GM18502 (cell line): ENCODE measurements around the gene TMCC1.
"Not testable (repeated sequence)": the region's sequence is repeated elsewhere in the genome, so short reads cannot be mapped to it uniquely, and the experiment has no call there.

Experiments used
- ATAC-seq: cut with Tn5 transposase; IDR thresholded peaks from one replicate; pipeline ENCODE4 v1.9.1; 2021; ENCODE audit warnings: mild to moderate bottlenecking; ENCODE audit not compliant: unreplicated experiment, poor library complexity

Gene TMCC1

DNA sequence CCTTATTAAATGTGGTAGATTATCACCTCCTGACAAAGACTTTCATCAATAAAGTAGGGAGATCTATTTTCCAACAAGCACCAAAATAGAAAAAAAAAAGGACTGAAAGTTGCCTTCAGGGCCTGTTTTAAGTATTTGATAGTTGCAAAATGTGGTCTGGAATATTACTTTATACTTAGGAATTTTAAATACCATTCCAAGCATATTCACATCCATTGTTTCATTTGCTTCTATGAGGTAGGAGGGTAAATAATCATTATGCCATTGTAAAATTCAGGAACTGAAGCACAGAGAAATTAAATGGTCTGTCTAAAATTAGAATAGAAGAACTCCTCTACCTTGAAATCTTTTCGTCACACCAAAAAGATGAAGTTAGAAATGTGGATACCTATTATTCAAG, 110.0 kb downstream of the TMCC1 start:
- no peak for ATAC-seq

DNA sequence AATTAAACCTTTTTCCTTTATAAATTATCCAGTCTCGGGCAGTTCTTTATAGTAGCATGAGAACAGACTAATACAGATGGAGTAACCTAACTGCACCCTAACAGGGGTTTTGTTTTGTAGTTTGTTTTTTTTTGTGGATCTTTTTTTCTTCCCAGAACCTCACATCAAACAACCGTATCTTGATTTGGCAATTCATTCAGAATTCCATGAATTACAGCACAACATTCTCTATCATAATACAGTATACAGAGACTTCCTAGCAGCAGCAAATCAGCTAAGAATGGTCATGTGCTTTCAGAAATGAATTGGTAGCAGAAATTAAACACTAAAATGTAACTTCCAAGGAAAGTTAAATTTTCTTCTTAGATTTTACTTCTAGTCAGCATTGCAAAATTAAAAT, 114.6 kb downstream of the TMCC1 start:
- ATAC-seq = no peak

DNA sequence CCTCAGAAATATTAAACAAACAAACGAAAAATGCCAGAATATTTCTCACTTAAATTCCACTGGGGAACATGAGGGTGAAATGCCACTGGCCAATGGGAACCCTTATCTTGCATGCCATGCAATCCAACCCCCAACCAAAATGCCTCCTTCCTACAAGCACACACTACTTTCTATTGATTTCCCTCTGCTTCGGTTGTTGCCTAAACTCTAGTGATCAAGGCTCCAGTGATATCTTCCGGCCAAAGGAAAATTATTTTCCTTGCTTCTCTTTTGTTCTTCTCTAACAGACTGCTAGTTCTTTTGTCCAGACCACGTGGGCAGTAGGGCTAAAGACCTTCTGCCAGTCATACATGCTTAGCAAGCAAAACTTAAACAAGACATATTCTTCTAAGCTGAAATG, 115.7 kb downstream of the TMCC1 start:
- ATAC-seq = no peak

DNA sequence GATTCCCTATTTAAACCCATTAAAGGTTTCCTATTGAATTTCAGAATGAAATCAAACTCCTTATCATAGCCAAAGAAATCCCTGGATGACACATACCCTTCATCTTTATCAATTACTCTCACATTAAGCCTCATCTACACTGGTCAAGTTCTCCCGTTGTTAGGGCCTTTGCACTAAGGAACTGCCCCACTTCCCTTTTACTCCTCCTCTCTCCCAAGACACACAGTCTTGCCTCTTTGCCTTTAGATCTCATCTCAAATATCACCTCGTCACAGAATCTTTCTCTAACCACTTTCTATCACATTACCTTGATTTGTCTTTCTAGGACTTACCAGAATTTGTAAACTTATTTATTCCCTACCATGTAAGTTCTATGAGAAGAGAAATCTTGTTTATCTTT, 117.6 kb downstream of the TMCC1 start:
- ATAC-seq = no peak

DNA sequence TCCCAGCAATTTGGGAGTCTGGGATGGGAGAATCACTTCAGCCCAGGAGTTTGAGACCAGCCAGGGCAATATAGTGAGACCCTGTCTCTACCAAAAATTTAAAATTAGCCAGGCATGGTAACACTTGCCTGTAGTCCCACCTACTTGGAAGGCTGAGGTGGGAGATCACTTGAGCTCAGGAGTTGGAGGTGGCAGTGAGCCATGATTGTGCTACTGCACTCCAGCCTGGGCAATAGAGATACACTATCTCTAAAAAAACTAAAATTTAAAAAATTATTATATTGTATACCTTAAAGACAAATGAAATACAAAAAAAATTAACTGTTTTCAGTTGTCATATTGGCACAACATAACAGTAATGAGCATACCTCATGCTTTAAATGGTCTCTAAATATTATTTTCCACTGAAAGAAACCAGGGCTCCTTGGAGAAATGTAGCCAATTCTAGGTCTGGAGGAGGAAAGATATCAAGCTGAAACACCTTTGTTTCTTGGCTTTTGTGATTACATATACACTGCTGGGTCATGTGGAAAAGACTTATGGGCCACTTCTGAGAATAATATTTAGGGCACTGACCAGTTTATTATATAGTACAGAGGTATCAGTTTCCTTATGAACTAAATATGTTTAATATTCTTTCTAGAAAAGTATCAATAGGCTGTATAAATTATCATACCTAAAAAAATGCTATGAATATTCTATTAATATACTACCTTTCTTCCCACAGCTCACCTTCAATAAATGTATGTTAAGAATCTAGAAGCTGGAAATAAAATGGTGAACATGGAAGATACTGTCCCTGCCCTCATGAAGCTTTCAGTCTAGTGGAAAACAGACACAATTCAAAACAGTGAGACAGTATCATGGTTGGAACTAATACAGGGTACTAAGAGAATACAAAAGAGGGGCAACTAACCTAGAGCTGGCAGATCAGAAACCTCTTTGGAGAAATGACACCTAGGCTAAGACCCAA, 119.5 kb downstream of the TMCC1 start:
- no peak for ATAC-seq

DNA sequence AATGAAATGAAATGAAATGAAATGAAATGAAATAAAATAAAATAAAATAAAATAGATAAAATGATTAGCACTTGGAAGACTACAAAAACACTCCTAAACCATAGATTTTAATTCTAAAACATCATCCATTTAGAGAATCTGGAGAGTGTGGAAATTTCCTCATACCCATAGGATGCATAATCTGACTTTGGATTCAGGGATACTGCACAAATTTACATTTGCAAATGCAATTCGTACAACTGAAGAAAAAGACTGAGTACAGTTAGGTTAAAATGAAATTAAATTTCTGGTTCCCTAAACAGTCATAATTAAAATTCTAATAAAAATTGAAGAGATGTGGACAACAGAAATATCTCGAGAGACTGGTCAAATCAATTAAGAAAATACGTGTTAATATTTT, 122.9 kb downstream of the TMCC1 start:
- ATAC-seq = no peak

DNA sequence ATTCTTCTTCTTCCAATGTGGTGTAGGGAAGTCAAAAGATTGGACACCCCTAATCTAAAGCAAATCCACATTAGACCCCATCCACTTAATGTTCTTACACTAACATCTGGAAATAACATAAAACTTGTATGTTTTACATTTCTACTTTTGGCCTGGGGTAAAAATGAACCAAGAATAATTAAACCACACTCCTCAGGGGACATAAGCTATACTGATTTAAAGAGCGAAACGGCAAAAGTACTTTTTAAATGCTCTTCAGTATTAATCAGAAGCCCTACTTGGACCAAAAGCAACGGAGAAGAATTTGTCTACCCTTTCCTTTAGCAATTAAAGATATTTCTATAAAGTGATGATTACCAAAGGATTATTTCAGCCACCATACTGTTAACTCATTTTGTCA, 123.9 kb downstream of the TMCC1 start:
- ATAC-seq = no peak

DNA sequence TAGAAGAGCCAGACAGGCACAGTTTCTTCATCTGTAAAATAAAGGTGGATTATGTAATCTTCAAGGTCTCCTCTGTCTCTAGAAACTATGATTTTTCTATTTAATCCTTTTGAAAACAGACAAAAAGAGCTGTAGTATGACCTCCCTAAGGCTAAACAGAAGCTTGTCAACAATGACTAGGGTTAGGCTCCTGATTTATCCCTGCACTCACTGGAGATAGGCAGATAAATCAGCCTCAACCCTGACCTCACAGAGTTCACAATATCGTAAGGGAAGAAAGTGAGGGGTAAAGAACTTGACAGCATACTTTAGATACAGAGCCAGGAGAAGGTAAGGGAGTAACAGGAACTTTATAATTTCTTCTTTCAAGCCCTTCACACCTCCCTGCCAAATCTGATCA, 124.8 kb downstream of the TMCC1 start:
- no peak for ATAC-seq

DNA sequence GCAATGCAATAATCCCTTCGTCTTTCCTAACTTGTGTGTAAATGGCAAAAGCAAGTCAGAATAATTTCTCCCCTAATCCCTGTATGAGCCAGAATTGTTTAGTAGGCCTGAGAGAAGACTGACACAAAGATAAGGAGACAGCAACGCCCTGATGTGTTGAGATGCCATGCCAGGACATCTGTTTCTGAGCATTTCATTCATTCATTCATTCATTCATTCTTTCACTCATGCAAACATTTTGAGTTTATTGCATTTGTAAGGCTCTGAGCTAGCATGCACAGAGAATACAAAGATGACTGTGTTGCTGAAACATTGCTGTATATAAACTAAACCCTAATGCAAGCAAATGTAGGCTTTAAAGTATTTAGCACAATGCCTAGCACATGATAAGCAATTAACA, 127.4 kb downstream of the TMCC1 start:
- no peak for ATAC-seq

DNA sequence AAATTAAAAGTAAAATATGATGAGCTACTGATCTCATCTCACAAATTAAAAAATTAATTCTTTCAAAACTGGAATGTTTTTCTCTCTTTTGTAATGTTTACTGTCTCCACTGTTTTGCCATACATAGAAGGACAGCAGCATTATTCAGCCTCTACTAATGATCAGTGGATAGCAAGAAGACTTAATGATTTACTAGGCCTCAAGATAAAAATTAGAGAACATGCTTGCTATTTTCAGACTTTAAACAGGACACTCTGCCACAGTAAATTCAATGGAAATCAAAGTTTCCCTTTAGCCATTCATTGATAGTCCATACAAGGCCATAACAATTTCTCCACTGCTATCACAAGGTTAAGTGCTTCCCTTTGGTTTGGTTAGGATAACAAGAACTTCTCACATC, 129.4 kb downstream of the TMCC1 start:
- no peak for ATAC-seq

DNA sequence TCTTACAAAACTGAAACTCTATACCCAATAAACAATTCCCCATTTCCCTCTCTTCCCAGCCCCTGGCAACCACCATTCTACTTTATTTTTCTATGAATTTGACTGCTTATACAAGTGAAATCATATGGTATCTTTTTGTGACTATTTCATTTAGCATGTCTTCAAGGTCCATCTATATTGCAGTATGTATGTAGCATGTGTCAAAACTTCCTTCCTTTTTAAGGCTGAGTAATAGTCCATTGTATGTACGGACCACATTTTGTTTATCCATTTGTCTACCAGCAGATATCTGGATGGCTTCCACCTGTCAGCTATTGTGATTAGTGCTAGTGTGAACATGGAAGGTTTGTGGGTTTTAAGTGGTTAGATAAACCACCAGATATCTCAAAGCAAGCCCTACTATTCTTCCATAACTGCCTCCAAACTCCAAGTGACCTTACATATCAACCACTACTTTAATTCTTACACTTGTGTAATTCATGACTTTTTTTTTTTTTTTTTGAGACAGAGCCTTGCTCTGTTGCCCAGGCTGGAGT, 134.7 kb downstream of the TMCC1 start:
- ATAC-seq = no peak

DNA sequence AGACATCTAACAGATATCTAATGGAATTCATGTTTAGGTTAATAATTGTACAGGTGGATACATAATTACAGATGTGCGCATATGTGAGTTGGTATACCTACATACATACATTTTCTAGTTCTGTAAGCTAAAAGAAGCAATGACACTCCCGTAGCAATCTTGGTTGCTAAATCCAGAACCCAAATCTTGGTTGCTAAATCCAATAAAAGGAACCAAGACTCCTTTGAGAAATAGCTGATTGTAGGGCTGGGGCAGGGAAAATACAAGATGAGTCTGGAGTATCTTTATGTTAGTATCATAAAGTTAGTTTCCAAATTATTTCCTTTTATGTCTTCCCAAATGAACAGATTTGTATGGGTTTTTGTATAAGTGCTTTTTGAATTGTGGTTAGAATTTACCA, 135.2 kb downstream of the TMCC1 start:
- ATAC-seq = no peak

DNA sequence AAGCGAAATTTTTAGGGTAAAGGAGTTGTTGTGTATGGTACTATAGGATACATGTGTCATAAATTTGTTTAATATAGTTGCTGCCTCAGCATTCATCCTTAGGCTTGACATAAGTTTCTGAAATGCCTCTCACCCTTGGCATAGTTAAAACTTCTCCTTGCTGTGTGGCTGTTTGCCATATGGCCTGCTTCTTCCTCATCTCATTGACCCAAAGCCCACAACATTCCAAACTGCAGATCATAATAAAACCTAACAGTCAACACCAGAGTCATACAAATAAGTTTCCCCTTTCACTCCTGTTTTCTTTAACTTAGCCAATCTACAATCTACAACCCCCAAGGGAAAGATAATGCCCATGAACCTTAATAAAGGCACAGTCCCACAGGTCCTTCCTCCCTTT, 136.6 kb downstream of the TMCC1 start:
- ATAC-seq = no peak

DNA sequence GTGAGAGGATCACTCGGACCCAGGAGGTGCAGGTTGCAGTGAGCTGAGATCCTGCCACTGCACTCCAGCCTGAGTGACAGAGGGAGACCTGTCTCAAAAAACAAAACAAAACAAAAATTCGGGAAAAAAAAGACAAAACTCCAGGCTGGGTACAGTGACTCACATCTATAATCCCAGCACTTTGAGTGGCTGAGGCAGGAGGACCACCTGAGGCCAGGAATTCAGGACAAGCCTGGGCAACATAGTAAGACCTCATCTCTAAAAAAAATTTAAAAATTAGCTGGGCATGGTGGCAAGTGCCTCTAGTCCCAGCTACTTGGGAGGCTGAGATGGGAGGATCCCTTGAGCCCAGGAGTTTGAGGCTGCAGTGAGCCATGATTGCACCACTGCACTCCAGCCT, 142.4 kb downstream of the TMCC1 start:
- ATAC-seq = not testable (repeated sequence)

DNA sequence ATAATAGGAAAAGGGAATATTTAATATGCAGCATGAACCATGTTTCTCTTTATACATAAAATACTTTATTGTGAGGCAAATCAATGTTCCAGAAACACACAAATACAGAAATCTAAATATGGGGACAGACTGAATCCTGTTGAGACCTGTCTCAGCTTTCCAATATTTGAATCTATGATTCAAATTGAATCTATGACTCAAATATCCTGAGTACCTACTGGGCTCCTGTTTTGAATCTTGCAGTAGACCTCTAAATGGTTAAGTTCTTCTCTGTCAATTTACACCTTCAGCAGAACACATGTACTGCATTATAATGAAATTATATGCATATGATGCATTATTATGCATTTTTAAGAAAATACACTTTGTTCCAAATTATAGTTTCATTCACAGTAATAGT, 143.8 kb downstream of the TMCC1 start:
- ATAC-seq = no peak

DNA sequence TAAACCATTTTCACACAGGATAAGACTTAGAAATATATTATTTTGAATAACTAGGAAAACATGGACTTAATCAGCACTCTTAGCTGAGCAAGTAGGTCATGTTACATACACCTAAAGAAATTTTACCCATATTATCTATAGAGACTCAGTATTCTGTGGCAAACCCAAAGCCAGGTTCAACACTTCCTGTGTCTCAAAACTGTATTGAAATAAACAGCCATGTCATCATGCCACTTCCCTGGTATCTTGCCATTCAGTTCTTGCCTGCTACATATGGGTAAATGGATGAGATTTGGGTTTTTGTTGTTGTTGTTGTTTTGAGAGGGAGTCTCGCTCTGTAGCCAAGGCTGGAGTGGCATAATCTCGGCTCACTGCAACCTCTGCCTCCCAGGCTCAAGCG, 145.5 kb downstream of the TMCC1 start:
- ATAC-seq = no peak

DNA sequence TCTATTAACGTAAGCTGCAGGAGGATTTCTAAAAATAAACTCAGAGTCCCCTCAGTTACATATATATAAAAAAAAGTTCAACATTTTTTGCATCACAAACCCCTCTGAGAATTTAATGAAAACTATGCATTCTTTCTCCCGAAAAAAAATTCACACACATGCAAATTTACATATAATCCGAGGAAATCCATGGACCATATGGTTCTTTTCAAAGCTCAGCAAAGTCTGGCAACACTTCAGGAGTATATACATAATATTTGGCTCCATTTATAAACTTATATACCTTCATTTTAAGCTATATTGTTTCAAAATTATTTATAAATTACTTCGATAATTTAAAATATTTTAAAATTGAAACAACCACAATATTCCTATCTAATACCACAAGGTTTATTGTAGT, 146.4 kb downstream of the TMCC1 start:
- ATAC-seq = no peak

DNA sequence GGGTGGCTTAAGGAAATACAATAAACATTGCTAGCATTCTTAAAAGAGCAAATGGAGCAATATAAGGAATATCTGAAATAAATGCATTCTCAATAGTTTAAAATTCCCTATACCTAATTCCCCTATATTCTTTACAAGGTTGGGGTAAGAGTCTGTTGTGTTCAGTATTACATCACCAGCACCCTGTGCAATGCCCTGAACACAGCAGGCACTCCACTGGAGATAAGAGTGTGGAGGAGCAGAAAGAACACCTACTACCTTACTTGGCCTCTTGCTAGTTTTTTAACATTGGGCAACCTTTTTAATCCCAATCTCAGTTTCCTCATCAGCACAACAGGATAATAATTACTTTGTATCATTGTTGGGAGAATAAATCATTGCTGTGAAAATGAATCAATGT, 146.9 kb downstream of the TMCC1 start:
- ATAC-seq = no peak

DNA sequence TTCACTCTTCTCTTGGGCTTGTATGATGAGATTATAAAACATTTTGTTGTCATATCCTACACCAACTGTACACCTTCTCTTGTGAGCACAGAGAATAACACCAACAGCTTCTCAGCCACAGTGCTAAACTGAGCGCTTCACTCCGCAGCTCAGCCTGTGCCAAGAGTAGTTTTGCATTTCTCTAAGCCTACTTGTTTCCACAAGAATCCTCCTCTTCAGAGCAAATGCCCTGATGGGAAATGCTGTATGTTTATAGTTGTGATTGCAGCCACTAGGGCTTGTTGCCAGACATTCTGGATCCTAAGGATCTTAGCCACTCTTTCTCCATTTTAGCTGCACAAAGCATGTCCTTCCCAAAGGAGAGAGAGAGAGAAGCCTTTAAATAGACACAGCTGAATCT, 148.3 kb downstream of the TMCC1 start:
- no peak for ATAC-seq

DNA sequence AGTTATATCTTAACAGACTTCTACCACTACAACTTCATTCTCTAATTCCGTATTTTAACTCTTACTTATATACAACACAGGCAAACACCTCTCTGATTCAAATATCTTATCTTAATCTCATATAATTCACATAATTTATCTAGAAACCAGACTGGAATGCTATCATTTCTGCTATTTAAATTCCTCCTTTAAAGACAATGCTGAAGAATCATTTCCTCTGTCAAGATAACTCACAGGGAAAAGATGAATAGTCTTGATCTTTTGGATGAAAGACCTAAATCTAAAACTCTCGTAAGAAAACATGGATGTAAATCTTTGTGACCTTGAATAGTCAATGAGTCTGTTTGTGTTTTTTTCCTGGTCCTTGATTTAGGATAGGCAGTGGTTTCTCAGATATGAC, 151.7 kb downstream of the TMCC1 start:
- no peak for ATAC-seq

DNA sequence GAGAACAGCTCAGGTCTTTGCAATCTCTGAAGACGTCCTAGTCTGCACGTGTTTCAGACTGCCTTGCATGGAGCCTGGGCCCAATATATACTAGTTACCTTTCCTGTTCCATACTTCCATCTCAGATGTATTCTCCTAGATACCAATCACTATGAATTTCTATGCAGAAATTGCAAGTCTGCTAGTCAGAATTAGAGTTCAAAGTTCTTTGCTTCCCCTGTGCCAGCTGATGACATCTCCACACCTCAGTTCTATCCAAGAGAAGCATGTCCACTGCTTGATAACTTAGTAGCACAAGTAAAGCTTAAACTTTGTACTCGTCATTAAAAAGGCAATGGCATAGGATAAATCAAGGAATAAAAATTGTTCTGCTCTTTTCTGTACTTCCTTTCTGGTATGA, 153.4 kb downstream of the TMCC1 start:
- ATAC-seq = no peak

DNA sequence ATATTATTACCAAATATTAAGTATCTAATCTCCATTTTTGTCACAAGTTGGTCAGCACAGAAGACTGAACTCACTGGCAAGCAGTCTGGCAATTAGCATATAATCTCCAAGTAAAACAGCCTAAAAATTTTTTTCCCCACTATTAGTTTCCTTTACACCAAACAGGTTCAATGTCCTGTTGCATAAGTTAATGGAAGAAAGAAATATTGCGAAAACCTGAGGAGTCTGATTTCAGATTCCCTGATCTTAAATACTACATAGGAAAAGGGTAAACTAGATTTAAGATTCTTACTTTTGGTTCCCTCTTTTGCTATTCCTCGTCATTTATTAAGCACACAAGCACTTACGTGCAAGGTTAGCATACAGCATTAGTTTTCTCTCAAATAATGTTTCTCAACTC, 153.9 kb downstream of the TMCC1 start:
- ATAC-seq = no peak
